ENCODE data around the gene KIZ. TPM values are rescaled to one million over a fixed set of nuclear protein-coding genes. Genes with fewer than 3 reads are reported as not detected.

The KIZ gene, protein sequence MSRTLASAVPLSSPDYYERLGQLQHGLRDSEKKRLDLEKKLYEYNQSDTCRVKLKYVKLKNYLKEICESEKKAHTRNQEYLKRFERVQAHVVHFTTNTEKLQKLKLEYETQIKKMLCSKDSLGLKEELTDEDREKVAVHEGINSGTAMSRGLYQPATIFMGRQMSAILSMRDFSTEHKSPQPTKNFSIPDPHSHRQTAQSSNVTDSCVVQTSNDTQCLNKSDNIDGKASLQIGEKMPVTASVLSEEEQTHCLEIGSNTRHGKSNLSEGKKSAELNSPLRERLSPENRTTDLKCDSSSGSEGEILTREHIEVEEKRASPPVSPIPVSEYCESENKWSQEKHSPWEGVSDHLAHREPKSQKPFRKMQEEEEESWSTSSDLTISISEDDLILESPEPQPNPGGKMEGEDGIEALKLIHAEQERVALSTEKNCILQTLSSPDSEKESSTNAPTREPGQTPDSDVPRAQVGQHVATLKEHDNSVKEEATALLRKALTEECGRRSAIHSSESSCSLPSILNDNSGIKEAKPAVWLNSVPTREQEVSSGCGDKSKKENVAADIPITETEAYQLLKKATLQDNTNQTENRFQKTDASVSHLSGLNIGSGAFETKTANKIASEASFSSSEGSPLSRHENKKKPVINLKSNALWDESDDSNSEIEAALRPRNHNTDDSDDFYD
- 7.0 and 17.7 TPM in 2 replicates for total RNA-seq

DNA sequence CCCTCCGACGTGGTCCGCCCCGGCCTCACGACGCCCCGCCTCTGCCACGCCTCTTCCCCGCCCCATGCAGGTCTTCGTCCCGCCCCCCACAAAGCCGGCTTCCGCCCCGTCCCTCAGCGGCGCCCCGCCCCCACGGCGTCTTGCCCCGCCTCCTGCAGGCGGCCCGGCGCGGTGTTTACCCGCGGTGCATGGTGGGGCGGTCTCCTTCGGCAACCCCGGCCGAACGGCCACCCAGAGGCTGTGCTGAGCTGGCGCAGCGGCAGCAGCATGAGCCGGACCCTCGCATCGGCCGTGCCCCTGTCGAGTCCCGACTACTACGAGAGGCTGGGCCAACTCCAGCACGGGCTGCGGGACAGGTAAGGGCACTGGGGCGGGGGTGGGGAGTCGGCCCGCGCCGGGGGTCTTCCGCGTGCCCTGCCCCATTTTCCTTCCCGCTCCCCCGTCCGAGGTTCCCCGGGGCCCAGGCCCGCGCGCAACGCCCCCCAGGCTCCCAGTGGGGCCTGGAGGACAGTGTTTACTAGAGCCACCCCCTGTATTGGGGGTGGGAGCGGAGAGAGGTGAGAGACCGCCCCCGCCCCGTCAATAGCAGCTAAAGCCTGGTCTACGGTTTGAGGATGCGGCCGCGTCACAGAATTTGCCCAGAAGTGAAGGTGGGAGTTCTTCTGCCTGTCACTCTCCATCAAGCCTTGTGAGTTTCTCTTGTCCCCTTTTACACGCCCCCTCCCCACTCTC lies at the start of gene KIZ:
Gene KIZ, plus strand, starts transcription at position 234 of the 732 bp plus-strand sequence. Its CDS starts 34 bp downstream, at position 268.

DNA sequence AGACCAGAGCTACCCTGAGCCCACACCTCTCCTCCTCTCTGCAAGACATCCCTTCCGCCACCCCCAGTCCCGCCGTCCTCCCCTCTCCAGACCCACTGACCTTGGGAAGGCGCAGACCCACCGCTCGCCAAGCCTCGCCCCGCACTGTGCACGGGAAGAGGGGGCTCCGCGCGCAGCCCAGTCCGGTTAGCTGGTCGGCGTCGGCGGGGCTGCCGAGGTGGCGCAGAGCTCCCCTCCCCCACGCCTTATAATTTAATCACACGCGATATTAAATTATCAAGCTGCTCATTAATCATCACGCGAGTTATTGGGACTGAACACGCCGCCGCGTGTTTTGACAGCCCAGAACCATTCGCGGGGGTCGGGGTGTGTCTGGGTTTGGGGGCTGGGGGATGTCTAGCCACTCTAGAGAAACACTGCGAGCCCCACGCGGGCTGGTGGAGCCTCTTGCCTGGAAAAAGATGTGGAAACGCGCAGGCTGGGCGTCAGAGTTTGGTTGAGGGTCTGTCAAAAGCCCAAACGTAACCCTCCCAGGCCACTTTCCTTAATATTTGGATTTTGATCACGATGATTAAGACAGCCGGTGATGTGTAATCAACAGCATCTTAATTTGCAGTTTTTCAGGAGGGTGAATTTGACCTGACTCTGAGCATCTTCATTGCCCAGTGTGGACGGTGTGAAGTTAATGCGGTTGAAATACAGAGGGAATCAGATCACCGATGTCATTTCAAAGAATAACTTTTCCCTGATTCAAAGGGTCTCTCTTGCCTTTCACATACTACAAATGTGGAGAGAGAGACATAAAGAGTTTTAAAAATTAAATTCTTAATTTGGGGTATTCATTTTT lies 19.5 kb upstream of the KIZ start, which contains the start of gene LINC00237:
Gene LINC00237, minus strand, starts transcription at position 188 of the 847 bp plus-strand sequence.

Other genes starting within 250 kb of the KIZ start
- not detected in 2 replicates for gene LINC00237, start 19.7 kb upstream of the KIZ start, total RNA-seq
- gene XRN2, start 177.2 kb downstream of the KIZ start, total RNA-seq: 75.9 and 86.0 TPM in 2 replicates